ENCODE data around the gene PAK1IP1.
A peak's percentile ranks its signal among the peaks of the same experiment; 100 is the strongest.
"Not testable (repeated sequence)": the region's sequence is repeated elsewhere in the genome, so short reads cannot be mapped to it uniquely, and the experiment has no call there.

PAK1IP1 gene

DNA sequence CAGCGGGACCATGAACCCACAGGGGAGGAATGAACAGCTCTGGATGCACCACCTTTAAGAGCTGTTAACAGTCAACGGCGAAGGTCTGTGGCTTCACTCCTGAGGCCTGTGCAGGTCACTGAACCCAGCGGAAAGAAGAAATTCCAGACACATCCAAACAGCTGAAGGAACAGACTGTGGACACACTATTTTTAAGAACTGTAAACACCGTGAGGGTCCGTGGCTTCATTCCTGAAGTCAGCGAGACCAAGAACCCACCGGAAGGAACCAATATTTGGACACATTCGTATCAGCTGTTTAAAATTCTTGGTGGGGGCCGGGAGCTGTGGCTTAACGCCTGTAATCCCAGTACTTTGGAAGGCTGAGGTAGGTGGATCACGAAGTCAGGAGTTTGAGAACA is 47.5 kb downstream of the PAK1IP1 start:
- no peak for DNase-seq (ENCODE audit: low read depth in 3 of 3, low spot score in 1 of 3)

DNA sequence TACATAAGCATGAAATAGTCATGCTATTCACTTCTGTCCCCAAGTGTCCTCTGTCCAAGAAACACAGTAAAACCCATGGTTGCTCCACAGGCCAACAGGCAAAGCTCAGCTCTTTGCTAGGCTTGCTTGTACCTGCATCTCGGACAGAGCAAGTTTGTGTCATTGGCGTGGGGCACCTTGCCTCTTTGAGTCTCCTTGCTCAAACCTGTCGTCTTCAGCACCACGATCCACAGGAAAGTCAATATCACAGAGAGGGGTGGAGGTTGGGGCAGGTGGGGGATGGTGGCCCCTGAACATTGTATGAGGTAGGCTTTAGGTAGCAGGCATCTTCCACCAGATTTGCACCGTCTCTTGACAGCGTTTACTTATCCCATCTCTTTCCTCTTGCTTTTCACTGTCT is 48.7 kb downstream of the PAK1IP1 start:
- DNase-seq (ENCODE audit: low read depth in 3 of 3, low spot score in 1 of 3) = no peak

GRCh38 chr6:10745116-10745515 is 50.3 kb downstream of the PAK1IP1 start:
- no peak for DNase-seq (ENCODE audit: low read depth in 3 of 3, low spot score in 1 of 3)

GRCh38 chr6:10746915-10747250 is 52.1 kb downstream of the PAK1IP1 start:
- no peak for DNase-seq (ENCODE audit: low read depth in 3 of 3, low spot score in 1 of 3)

- peak; percentile 97 to 100 (median 98) for DNase-seq (ENCODE audit: low read depth in 3 of 3, low spot score in 1 of 3)
Observed at GRCh38 chr6:10747251-10747972, 52.6 kb downstream of the PAK1IP1 start, which contains the start of gene TMEM14B. TSS of gene TMEM14B (plus strand) at chr6:10747805. CDS start at chr6:10749246, 1,441 bp downstream.

DNA sequence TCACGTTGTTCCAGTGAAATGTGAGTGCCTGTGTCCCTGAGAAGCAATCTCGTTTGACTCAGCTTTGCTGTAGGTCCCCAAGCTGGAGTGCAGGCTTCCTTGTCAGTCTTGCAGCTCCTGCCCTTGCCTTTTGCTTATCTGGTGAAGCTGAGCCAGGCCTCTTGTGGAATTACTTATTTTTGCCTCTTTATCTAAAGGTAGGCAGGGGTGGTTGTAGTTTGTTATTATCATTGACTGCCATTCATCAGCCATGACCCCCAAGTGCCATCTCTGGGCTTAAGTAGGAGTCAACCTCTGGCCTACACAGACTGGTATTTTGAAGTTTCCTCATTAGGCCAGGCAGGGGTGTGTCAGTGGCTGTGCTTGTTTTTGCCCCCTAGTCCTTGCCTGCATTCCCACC is 55.0 kb downstream of the PAK1IP1 start:
- DNase-seq (ENCODE audit: low read depth in 3 of 3, low spot score in 1 of 3) = no peak

DNA sequence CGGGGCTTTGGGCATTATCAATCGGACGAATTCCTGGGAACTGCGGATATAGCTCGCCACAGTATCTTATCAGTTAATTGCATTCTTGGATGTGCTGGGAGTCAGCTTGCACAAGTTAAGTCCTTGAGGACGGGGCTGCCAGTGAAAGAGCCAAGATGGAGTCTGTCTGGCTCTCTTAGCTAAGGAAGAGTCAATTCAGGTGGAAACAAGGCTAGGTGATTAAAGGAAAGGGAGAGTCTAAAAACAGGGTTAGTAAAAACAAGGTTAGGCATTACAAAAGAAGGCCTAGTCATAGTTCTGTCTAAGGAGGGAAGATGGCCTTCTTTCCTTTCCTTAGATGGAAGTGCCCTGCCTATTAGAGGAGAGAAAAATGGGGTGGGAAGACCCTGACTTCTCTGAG is 55.8 kb downstream of the PAK1IP1 start:
- DNase-seq (ENCODE audit: low read depth in 3 of 3, low spot score in 1 of 3) = not testable (repeated sequence)

DNA sequence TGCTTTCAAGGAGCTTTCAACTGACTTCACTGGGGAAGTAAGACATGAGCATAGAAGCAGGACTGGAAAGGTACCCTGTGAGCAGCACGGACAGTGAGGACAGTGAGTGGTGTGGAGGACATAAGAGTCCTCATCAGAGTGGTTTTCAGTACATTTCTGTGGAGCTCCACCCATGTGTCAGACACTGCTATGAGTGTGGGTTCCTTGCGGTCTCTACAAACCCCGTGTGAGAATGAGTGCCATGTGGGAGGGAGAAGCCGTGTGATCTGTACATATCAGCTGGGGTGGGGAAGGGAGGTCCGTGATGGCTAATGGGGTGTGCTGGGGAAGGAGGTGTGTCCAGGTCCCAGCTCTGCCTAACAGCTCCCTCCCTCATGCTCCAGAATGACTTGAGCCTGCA is 57.0 kb downstream of the PAK1IP1 start:
- not testable (repeated sequence) for DNase-seq (ENCODE audit: low read depth in 3 of 3, low spot score in 1 of 3)

GRCh38 chr6:10756085-10756484 is 61.3 kb downstream of the PAK1IP1 start:
- no peak for DNase-seq (ENCODE audit: low read depth in 3 of 3, low spot score in 1 of 3)
